Prostate gland (tissue), 2 donors: ENCODE results near the gene ZBTB25.

Experiments
- POLR2A ChIP-seq: fragments of 450-650 bp; IDR thresholded peaks from one replicate; pipeline ENCODE4 v1.6.1; 2016; ENCODE audit warnings: antibody characterized with exemption, mild to moderate bottlenecking
- POLR2AphosphoS5 ChIP-seq: sonication (generic); formaldehyde crosslinking; IDR thresholded peaks from one replicate; pipeline ENCODE4 v1.6.1; 2017; ENCODE audit warnings: antibody characterized with exemption
- TF ChIP-seq, protein P1 (sequence below), 4 experiments: fragments of 200-600 bp in 2 of 4; fragments of 450-650 bp in 2 of 4; sonication (generic) in 2 of 4; IDR thresholded peaks; 1 replicate in 3 of 4; 2 replicates in 1 of 4; pipeline ENCODE4 v1.5.1; 2016 to 2019; ENCODE audit warnings: antibody characterized with exemption in 4 of 4, mild to moderate bottlenecking in 2 of 4, moderate library complexity in 2 of 4

GRCh38 chr14:64417771-64418125 is 85.9 kb downstream of the ZBTB25 start:
- no peak for TF ChIP-seq POLR2A
- TF ChIP-seq, protein P1, sequence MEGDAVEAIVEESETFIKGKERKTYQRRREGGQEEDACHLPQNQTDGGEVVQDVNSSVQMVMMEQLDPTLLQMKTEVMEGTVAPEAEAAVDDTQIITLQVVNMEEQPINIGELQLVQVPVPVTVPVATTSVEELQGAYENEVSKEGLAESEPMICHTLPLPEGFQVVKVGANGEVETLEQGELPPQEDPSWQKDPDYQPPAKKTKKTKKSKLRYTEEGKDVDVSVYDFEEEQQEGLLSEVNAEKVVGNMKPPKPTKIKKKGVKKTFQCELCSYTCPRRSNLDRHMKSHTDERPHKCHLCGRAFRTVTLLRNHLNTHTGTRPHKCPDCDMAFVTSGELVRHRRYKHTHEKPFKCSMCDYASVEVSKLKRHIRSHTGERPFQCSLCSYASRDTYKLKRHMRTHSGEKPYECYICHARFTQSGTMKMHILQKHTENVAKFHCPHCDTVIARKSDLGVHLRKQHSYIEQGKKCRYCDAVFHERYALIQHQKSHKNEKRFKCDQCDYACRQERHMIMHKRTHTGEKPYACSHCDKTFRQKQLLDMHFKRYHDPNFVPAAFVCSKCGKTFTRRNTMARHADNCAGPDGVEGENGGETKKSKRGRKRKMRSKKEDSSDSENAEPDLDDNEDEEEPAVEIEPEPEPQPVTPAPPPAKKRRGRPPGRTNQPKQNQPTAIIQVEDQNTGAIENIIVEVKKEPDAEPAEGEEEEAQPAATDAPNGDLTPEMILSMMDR (IDR thresholded peaks at IDR 0.05) = no peak
- TF ChIP-seq POLR2AphosphoS5 = no peak
